ENCODE results near the gene MIPOL1.

GRCh38 chr14:37512173-37512572, 314.4 kb downstream of the MIPOL1 start:
- TF ChIP-seq POLR2AphosphoS5 (IDR thresholded peaks at IDR 0.05) (no peak), CTCF (IDR thresholded peaks at IDR 0.05) (no peak)

Data from breast epithelium (tissue), 3 donors.